Central memory CD8-positive, alpha-beta T cell (primary cell): ENCODE results near the gene PPFIA4.

Source experiments
- ATAC-seq: fragments of 150-1000 bp; cut with Tn5 transposase; replicated peaks from 2 replicates; pipeline ENCODE4 v1.10.0; 2022; ENCODE audit warnings: mild to moderate bottlenecking, moderate FRiP score, moderate number of reproducible peaks; ENCODE audit not compliant: poor library complexity, severe bottlenecking; ENCODE audit errors: extremely low read depth
- DNase-seq, 2 donors: peaks; one replicate each; pipeline ENCODE4 v3.0.0; 2021; ENCODE audit warnings: low spot score in 2 of 2
- H3K27ac Mint-ChIP-seq: one replicate; pipeline ENCODE4 v1.8.0; 2022; ENCODE audit warnings: low read depth, mild to moderate bottlenecking, moderate library complexity, mixed read lengths
- H3K27me3 Mint-ChIP-seq: one replicate; pipeline ENCODE4 v1.8.0; 2022; ENCODE audit warnings: mixed read lengths
- H3K36me3 Mint-ChIP-seq: one replicate; pipeline ENCODE4 v1.8.0; 2022; ENCODE audit warnings: mild to moderate bottlenecking, moderate library complexity, mixed read lengths; ENCODE audit not compliant: insufficient read depth
- H3K4me1 Mint-ChIP-seq: one replicate; pipeline ENCODE4 v1.8.0; 2022; ENCODE audit warnings: mixed read lengths
- H3K4me3 Mint-ChIP-seq: one replicate; pipeline ENCODE4 v1.8.0; 2022; ENCODE audit warnings: mild to moderate bottlenecking, moderate library complexity, mixed read lengths
- H3K9me3 Mint-ChIP-seq: one replicate; pipeline ENCODE4 v1.8.0; 2022; ENCODE audit warnings: mixed read lengths

The PPFIA4 gene

DNA sequence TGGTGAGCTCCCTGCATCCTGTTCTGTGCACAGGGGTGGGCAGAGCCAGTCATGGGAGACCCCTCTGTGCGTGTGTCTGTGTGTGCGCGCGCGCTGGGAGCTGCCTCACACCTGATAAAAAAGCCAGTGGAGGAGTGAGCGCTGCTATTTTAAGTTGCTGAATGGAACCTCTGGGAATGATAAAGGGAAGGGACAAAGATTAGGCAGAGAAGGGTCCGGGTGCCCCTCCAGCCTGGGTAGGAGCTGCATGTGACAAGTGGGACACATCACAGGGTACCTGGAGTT is 102.1 kb downstream of the PPFIA4 start:
- ATAC-seq (no peak), DNase-seq (no peak)
- Mint-ChIP-seq H3K4me1 (peaks cover 14% of the 10 kb centered on the region), H3K4me3 (no peak overlapping the region), H3K9me3 (no peaks in the 10 kb centered on the region), H3K27ac (no peak overlapping the region), H3K27me3 (peaks cover 84% of the 10 kb centered on the region), H3K36me3 (no peaks in the 10 kb centered on the region)
